ENCODE results near the gene FLNA.

DNA sequence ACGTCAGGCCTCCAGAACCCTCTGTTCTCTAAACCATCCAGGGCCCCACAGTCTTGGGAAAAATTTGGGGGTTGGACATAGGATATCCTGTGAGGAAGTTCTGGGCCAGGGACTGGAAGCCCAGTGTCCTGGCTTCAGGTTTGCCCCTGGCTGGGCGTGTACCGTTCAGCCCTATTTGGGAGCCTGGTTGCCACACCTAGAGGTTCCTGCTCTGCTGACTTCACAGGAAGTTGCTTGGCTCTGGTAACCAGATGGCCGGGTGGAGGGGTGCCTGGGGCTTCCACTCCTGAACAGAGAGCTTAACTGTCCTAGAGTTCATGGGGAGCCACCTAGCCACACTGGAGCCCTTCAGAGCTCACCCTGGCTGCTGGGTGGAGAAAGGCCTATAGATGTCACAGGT lies 38.0 kb upstream of the FLNA start:
- TF ChIP-seq TCF4 (CRISPR knock-in tag; IDR thresholded peaks at IDR 0.05; ENCODE audit: borderline replicate concordance) (no peak), ZNF70 (CRISPR knock-in tag; IDR thresholded peaks at IDR 0.05) (no peak), ARNTL (CRISPR knock-in tag; IDR thresholded peaks at IDR 0.05; ENCODE audit: borderline replicate concordance, low read depth) (no peak), PPARA (CRISPR knock-in tag; IDR thresholded peaks at IDR 0.05; ENCODE audit: borderline replicate concordance) (no peak), ZFP3 (CRISPR knock-in tag; IDR thresholded peaks at IDR 0.05) (no peak), ESRRG (CRISPR knock-in tag; IDR thresholded peaks at IDR 0.05) (no peak), SNAI2 (CRISPR knock-in tag; IDR thresholded peaks at IDR 0.05) (no peak), ZFP30 (CRISPR knock-in tag; IDR thresholded peaks at IDR 0.05) (no peak), RARB (CRISPR knock-in tag; IDR thresholded peaks at IDR 0.05) (no peak)
- TF ChIP-seq, protein P1, sequence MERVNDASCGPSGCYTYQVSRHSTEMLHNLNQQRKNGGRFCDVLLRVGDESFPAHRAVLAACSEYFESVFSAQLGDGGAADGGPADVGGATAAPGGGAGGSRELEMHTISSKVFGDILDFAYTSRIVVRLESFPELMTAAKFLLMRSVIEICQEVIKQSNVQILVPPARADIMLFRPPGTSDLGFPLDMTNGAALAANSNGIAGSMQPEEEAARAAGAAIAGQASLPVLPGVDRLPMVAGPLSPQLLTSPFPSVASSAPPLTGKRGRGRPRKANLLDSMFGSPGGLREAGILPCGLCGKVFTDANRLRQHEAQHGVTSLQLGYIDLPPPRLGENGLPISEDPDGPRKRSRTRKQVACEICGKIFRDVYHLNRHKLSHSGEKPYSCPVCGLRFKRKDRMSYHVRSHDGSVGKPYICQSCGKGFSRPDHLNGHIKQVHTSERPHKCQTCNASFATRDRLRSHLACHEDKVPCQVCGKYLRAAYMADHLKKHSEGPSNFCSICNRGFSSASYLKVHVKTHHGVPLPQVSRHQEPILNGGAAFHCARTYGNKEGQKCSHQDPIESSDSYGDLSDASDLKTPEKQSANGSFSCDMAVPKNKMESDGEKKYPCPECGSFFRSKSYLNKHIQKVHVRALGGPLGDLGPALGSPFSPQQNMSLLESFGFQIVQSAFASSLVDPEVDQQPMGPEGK (CRISPR knock-in tag; IDR thresholded peaks at IDR 0.05; ENCODE audit: borderline replicate concordance): no peak
- TF ChIP-seq, protein P2, sequence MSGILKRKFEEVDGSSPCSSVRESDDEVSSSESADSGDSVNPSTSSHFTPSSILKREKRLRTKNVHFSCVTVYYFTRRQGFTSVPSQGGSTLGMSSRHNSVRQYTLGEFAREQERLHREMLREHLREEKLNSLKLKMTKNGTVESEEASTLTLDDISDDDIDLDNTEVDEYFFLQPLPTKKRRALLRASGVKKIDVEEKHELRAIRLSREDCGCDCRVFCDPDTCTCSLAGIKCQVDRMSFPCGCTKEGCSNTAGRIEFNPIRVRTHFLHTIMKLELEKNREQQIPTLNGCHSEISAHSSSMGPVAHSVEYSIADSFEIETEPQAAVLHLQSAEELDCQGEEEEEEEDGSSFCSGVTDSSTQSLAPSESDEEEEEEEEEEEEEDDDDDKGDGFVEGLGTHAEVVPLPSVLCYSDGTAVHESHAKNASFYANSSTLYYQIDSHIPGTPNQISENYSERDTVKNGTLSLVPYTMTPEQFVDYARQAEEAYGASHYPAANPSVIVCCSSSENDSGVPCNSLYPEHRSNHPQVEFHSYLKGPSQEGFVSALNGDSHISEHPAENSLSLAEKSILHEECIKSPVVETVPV (CRISPR knock-in tag; IDR thresholded peaks at IDR 0.05): no peak
